HepG2 (cell line): ENCODE measurements around the gene PAPOLB. TPM values are rescaled to one million over a fixed set of nuclear protein-coding genes. Genes with fewer than 3 reads are reported as not detected.

Source experiments
- ATAC-seq: fragments of 200-7000 bp; cut with Tn5 transposase; 3 replicates; pipeline ENCODE4 v1.9.1; 2020; ENCODE audit warnings: mild to moderate bottlenecking, moderate library complexity
- BruUV-seq: library from RNA; stranded (reverse); fragments of 400-500 nt; replicated peaks from 2 replicates; lab custom pipeline; 2021; lab: Mats Ljungman, UMichigan
- CTCF ChIA-PET: fragments of 300-600 bp; formaldehyde crosslinking; extraction: SDS; loops from one replicate; lab custom pipeline; 2021; ENCODE audit warnings: low total read pairs, inconsistent platforms, low intra/inter-chr PET ratio; lab: Yijun Ruan, JAX
- POLR2A ChIA-PET: fragments of 350-600 bp; sonication (Branson Sonifier 250); formaldehyde crosslinking; loops from one replicate; lab custom pipeline; 2020; ENCODE audit warnings: antibody characterized with exemption, inconsistent platforms; lab: Yijun Ruan, JAX
- DNase-seq: peaks from one replicate; pipeline ENCODE4 v3.0.0-alpha.2; 2015; ENCODE audit warnings: low spot score
- FAIRE-seq: peaks from 3 replicates; lab custom pipeline; 2011; peaks lifted over from hg19 to GRCh38; lab: Jason Lieb, UNC
- H2AFZ ChIP-seq: one replicate; pipeline ENCODE4 v1.6.1; 2011; ENCODE audit warnings: low read length, inconsistent platforms
- H3K27ac ChIP-seq: fragments of 300-600 bp; 3 replicates; pipeline ENCODE4 v1.8.0; 2011; ENCODE audit warnings: mixed run types, mild to moderate bottlenecking, mixed read lengths, low read length, inconsistent platforms; ENCODE audit not compliant: insufficient read depth; ENCODE audit errors: extremely low read length
- H3K27me3 ChIP-seq, 2 experiments: fragments of 200-600 bp in 1 of 2; 2 replicates in 1 of 2; 3 replicates in 1 of 2; pipeline versions ENCODE4 v1.6.0 to v1.8.0; 2011; ENCODE audit warnings: low read length in 2 of 2, mild to moderate bottlenecking in 2 of 2, moderate library complexity in 2 of 2, inconsistent platforms in 1 of 2; ENCODE audit not compliant: insufficient read depth in 2 of 2, control insufficient read depth in 1 of 2
- H3K36me3 ChIP-seq, 2 experiments: fragments of 200-600 bp in 1 of 2; replicated peaks in 1 of 2; 2 replicates in 1 of 2; 3 replicates in 1 of 2; pipeline versions ENCODE4 v1.5.1 to v1.8.0; 2011; ENCODE audit warnings: low read length in 2 of 2, inconsistent platforms in 1 of 2; ENCODE audit not compliant: insufficient read depth in 2 of 2, control insufficient read depth in 1 of 2
- H3K4me1 ChIP-seq: 2 replicates; pipeline ENCODE4 v1.5.1; 2012; ENCODE audit warnings: low read length, inconsistent platforms; ENCODE audit not compliant: insufficient read depth
- H3K4me2 ChIP-seq: 2 replicates; pipeline ENCODE4 v1.6.0; 2011; ENCODE audit warnings: low read depth, low read length, inconsistent platforms
- H3K4me3 ChIP-seq, 3 experiments: fragments of 200-600 bp in 1 of 3; sonication (generic), shearing (Covaris generic) in 1 of 3; replicated peaks in 1 of 3; 2 replicates each; pipeline ENCODE4 v1.5.1; 2011 to 2016; ENCODE audit warnings: low read length in 3 of 3, inconsistent platforms in 2 of 3, low read depth in 2 of 3, mild to moderate bottlenecking in 2 of 3, control low read depth in 1 of 3, mixed read lengths in 1 of 3; ENCODE audit not compliant: insufficient read depth in 1 of 3
- H3K79me2 ChIP-seq: one replicate; pipeline ENCODE4 v1.6.1; 2011; ENCODE audit warnings: low read length, inconsistent platforms; ENCODE audit not compliant: insufficient read depth
- H3K9ac ChIP-seq: 2 replicates; pipeline ENCODE4 v1.6.0; 2011; ENCODE audit warnings: mild to moderate bottlenecking, low read depth, low read length, inconsistent platforms; ENCODE audit not compliant: insufficient read depth
- H3K9me3 ChIP-seq: 2 replicates; pipeline ENCODE4 v1.5.1; 2012; ENCODE audit warnings: mild to moderate bottlenecking, low read length
- H4K20me1 ChIP-seq: 2 replicates; pipeline ENCODE4 v1.6.0; 2011; ENCODE audit warnings: inconsistent platforms, mild to moderate bottlenecking, low read length, moderate library complexity; ENCODE audit not compliant: insufficient read depth
- BHLHE40 ChIP-seq: IDR thresholded peaks from 2 replicates; pipeline ENCODE4 v1.6.1; 2011; ENCODE audit warnings: low read length, improper control_type of control experiment
- GMEB1 ChIP-seq: sonication (generic); formaldehyde crosslinking; IDR thresholded peaks from 2 replicates; pipeline ENCODE4 v1.5.1; 2020; ENCODE audit warnings: missing genetic modification reagents, mild to moderate bottlenecking, borderline replicate concordance
- IRF2 ChIP-seq: IDR thresholded peaks from 2 replicates; pipeline ENCODE4 v1.6.1; 2018; ENCODE audit warnings: missing genetic modification reagents, missing compliant biosample characterization
- KDM1A ChIP-seq: IDR thresholded peaks from 2 replicates; pipeline ENCODE4 v1.6.1; 2016; ENCODE audit warnings: missing compliant biosample characterization
- MIER3 ChIP-seq: IDR thresholded peaks from 2 replicates; pipeline ENCODE4 v1.6.1; 2016; ENCODE audit warnings: missing compliant biosample characterization, borderline replicate concordance
- MTA3 ChIP-seq: sonication (generic); formaldehyde crosslinking; IDR thresholded peaks from 2 replicates; pipeline ENCODE4 v1.4.0; 2020; ENCODE audit warnings: missing genetic modification reagents
- NR2C2 ChIP-seq: sonication (generic); formaldehyde crosslinking; IDR thresholded peaks from 2 replicates; pipeline ENCODE4 v1.4.0; 2020; ENCODE audit warnings: missing genetic modification reagents, mild to moderate bottlenecking, moderate library complexity, borderline replicate concordance
- POLR2AphosphoS2 ChIP-seq: IDR thresholded peaks from 2 replicates; pipeline ENCODE4 v1.6.1; 2011; ENCODE audit warnings: low read depth, low read length, improper control_type of control experiment
- SRSF4 ChIP-seq: fragments of 200-400 bp; formaldehyde crosslinking; IDR thresholded peaks from one replicate; pipeline ENCODE4 v1.6.1; 2018; ENCODE audit warnings: mild to moderate bottlenecking, low read depth, low read length, moderate library complexity; ENCODE audit not compliant: poor library complexity, severe bottlenecking
- THAP11 ChIP-seq: IDR thresholded peaks from 2 replicates; pipeline ENCODE4 v1.6.1; 2016; ENCODE audit warnings: missing biosample characterization, missing genetic modification reagents
- TP53 ChIP-seq: sonication (generic); formaldehyde crosslinking; conservative IDR thresholded peaks from 2 replicates; pipeline ENCODE4 v1.4.0; 2020; ENCODE audit warnings: missing genetic modification reagents
- ZFP62 ChIP-seq: sonication (generic); formaldehyde crosslinking; IDR thresholded peaks from 2 replicates; pipeline ENCODE4 v1.4.0; 2020; ENCODE audit warnings: missing genetic modification reagents
- ZNF224 ChIP-seq: sonication (generic); formaldehyde crosslinking; IDR thresholded peaks from 2 replicates; pipeline ENCODE4 v1.5.0; 2020; ENCODE audit warnings: mild to moderate bottlenecking, missing genetic modification reagents
- ZNF441 ChIP-seq: sonication (generic); formaldehyde crosslinking; IDR thresholded peaks from 2 replicates; pipeline ENCODE4 v1.7.0; 2021; ENCODE audit warnings: missing genetic modification reagents, borderline replicate concordance
- WGBS: methylation state at CpG from one replicate; pipeline ENCODE4 v1.1.6; 2017; ENCODE audit warnings: low lambda C conversion rate; 5-methylcytosine and 5-hydroxymethylcytosine counted together
- in situ Hi-C: cut with HindIII; loops from 2 replicates; pipeline ENCODE4 v1.10.0; 2017; ENCODE audit warnings: low pct_unique_long_range_greater_than_20kb; ENCODE audit not compliant: extremely low pct_ligation_motif_present
- intact Hi-C: fragments of 100-400 bp; cut with micrococcal nuclease; formaldehyde crosslinking; loops from one replicate; pipeline ENCODE4 v1.10.0; 2022; ENCODE audit not compliant: unreplicated experiment
- polyA plus RNA-seq, 8 experiments: library from polyadenylated mRNA; depleted of rRNA in 3 of 8; stranded (reverse) in 7 of 8; unstranded in 1 of 8; fragments of >200 nt; fragmentation: Illumina TruSeq in 4 of 8; extraction: Trizol in 4 of 8; gene quantifications; 2 replicates each; pipeline versions ENCODE4 v1.2.1 to v1.2.3, GENCODE V29; 2011 to 2016; ENCODE audit warnings: low read depth in 4 of 8, missing spikeins in 1 of 8, mixed read lengths in 1 of 8; ENCODE audit not compliant: insufficient read depth in 1 of 8
- total RNA-seq, 5 experiments: library from RNA; depleted of rRNA; stranded (reverse); fragments of >200 nt; fragmentation: Illumina TruSeq; extraction: Trizol; gene quantifications; 2 replicates each; pipeline ENCODE4 v1.2.3, GENCODE V29; 2016; ENCODE audit warnings: low read depth in 1 of 5
- TF ChIP-seq, protein P1 (sequence below): sonication (generic); formaldehyde crosslinking; IDR thresholded peaks from 2 replicates; pipeline ENCODE4 v1.4.0; 2020; ENCODE audit warnings: missing genetic modification reagents
- TF ChIP-seq, protein P2 (sequence below): sonication (generic); formaldehyde crosslinking; IDR thresholded peaks from 2 replicates; pipeline ENCODE4 v1.8.0; 2022; ENCODE audit warnings: missing genetic modification reagents, mild to moderate bottlenecking, moderate library complexity, borderline replicate concordance

PAPOLB gene
- total and polyA plus RNA-seq, 2 of the 13 experiments (the other 11 are each of a cell fraction or from before 2014, with no cell fraction given) = not detected

DNA sequence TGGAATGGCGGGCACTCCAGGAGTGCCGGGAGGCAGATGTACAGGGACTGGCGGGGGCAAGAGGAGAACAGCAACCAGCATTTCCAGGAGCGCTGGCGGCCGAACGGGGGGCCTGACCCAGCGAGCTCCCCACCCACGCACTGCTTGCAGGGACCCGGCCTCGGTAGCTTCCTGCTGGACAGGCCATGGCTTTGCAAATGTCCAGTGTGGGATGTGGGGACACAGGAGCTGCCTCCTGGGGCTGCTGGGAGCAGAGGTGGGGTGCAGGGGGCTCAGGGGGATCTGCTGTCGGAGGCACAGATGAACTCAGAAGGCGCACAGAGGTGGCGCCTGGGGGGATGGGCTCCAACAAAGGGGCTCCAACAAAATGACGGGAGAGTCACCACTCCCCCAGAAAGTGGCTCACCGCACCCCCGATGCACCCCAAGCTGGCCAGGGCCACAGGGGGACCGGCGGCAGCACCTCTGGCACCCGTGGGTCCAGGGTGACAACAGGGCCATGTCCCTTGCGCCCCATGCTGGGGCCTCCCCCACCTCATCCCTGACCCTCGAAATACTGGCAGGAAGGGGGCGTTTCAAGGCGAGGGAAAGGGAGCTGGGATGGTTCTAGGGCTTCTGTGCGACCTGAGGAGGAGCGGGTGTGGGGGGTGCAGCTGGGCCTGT is 45.3 kb downstream of the PAPOLB start:
- no peak overlapping the region for H3K4me3 ChIP-seq
- H4K20me1 ChIP-seq = no peaks in the 10 kb centered on the region
- H3K4me2 ChIP-seq = no peak overlapping the region
- FAIRE-seq (no peak), ATAC-seq (no peak), DNase-seq (no peak)
- CTCF ChIA-PET = no interaction called here
- no peaks in the 10 kb centered on the region for H3K9me3 ChIP-seq
- H3K27ac ChIP-seq = no peak overlapping the region
- H3K4me1 ChIP-seq = peaks cover 7% of the 10 kb centered on the region; the same call in 1 of the 2 replicates
- TF ChIP-seq TP53 (CRISPR knock-in tag) (no peak), NR2C2 (CRISPR knock-in tag) (no peak), KDM1A (no peak), SRSF4 (no peak), GMEB1 (no peak), ZFP62 (no peak), ZNF224 (CRISPR knock-in tag) (no peak), MTA3 (no peak), MIER3 (CRISPR knock-in tag) (no peak), ZNF441 (CRISPR knock-in tag) (no peak), THAP11 (CRISPR knock-in tag) (no peak), BHLHE40 (no peak), POLR2AphosphoS2 (no peak), IRF2 (CRISPR knock-in tag) (no peak)
- TF ChIP-seq, protein P1, sequence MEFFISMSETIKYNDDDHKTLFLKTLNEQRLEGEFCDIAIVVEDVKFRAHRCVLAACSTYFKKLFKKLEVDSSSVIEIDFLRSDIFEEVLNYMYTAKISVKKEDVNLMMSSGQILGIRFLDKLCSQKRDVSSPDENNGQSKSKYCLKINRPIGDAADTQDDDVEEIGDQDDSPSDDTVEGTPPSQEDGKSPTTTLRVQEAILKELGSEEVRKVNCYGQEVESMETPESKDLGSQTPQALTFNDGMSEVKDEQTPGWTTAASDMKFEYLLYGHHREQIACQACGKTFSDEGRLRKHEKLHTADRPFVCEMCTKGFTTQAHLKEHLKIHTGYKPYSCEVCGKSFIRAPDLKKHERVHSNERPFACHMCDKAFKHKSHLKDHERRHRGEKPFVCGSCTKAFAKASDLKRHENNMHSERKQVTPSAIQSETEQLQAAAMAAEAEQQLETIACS = no peak
- TF ChIP-seq, protein P2, sequence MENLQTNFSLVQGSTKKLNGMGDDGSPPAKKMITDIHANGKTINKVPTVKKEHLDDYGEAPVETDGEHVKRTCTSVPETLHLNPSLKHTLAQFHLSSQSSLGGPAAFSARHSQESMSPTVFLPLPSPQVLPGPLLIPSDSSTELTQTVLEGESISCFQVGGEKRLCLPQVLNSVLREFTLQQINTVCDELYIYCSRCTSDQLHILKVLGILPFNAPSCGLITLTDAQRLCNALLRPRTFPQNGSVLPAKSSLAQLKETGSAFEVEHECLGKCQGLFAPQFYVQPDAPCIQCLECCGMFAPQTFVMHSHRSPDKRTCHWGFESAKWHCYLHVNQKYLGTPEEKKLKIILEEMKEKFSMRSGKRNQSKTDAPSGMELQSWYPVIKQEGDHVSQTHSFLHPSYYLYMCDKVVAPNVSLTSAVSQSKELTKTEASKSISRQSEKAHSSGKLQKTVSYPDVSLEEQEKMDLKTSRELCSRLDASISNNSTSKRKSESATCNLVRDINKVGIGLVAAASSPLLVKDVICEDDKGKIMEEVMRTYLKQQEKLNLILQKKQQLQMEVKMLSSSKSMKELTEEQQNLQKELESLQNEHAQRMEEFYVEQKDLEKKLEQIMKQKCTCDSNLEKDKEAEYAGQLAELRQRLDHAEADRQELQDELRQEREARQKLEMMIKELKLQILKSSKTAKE = no peak
- H3K27me3 ChIP-seq = peaks cover 11 to 68% of the 10 kb centered on the region in 2 experiments
- BruUV-seq = no TSS peak
- H3K79me2 ChIP-seq = no peaks in the 10 kb centered on the region
- intact Hi-C loops = no loop called here
- WGBS = 62% methylated on average over 8 of the region's 26 CpGs
- in situ Hi-C loops = no loop called here
- H3K36me3 ChIP-seq = no peaks in the 10 kb centered on the region
- POLR2A ChIA-PET = no interaction called here
- H3K9ac ChIP-seq = no peak overlapping the region
- H2AFZ ChIP-seq = no peak overlapping the region
